WTC11 (cell line): ENCODE data around the gene SLC35A4. TPM values are rescaled to one million over a fixed set of nuclear protein-coding genes. Genes with fewer than 3 reads are reported as not detected.
A peak's percentile ranks its signal among the peaks of the same experiment; 100 is the strongest.
"Not testable (repeated sequence)": the region's sequence is repeated elsewhere in the genome, so short reads cannot be mapped to it uniquely, and the experiment has no call there.

Experiments used
- ATAC-seq: fragments of 200-7000 bp; cut with Tn5 transposase; 2 replicates; pipeline ENCODE4 v1.10.0; 2021; ENCODE audit warnings: mild to moderate bottlenecking, moderate library complexity
- CTCF ChIA-PET: fragments of 300-600 bp; sonication (Branson Sonifier 250); formaldehyde crosslinking; loops from one replicate; lab custom pipeline; 2021; ENCODE audit warnings: antibody characterized with exemption; lab: Charles Lee
- POLR2A ChIA-PET: fragments of 350-600 bp; sonication (Branson Sonifier 250); formaldehyde crosslinking; loops from one replicate; lab custom pipeline; 2021; ENCODE audit warnings: antibody characterized with exemption; lab: Charles Lee
- DNase-seq: peaks from one replicate; pipeline ENCODE4 v3.0.0; 2021; ENCODE audit warnings: low spot score
- H3K27ac Mint-ChIP-seq: 2 replicates; pipeline ENCODE4 v1.8.0; 2021; ENCODE audit warnings: mixed read lengths
- H3K27me3 Mint-ChIP-seq: 2 replicates; pipeline ENCODE4 v1.8.0; 2021; ENCODE audit warnings: low read depth, mild to moderate bottlenecking, moderate library complexity, mixed read lengths
- H3K36me3 Mint-ChIP-seq: 2 replicates; pipeline ENCODE4 v1.8.0; 2021; ENCODE audit warnings: mixed read lengths
- H3K4me1 Mint-ChIP-seq: 2 replicates; pipeline ENCODE4 v1.8.0; 2022; ENCODE audit warnings: mixed read lengths
- H3K4me3 Mint-ChIP-seq: 2 replicates; pipeline ENCODE4 v1.8.0; 2021; ENCODE audit warnings: mild to moderate bottlenecking, moderate library complexity, mixed read lengths
- H3K9me3 Mint-ChIP-seq: 2 replicates; pipeline ENCODE4 v1.8.0; 2021; ENCODE audit warnings: mixed read lengths
- ATF3 ChIP-seq: sonication (generic); formaldehyde crosslinking; conservative IDR thresholded peaks from 2 replicates; pipeline ENCODE4 v1.8.1; 2022; ENCODE audit warnings: mild to moderate bottlenecking, missing genetic modification reagents
- CDX4 ChIP-seq: fragments of 250-450 bp; sonication (Bioruptor Pico); IDR thresholded peaks from 2 replicates; pipeline ENCODE4 v1.9.0; 2021; ENCODE audit warnings: moderate library complexity, mild to moderate bottlenecking, inconsistent platforms, borderline replicate concordance
- GRHL2 ChIP-seq: fragments of 250-450 bp; sonication (Bioruptor Pico); IDR thresholded peaks from 2 replicates; pipeline ENCODE4 v1.8.0; 2022; ENCODE audit warnings: mild to moderate bottlenecking, moderate library complexity; ENCODE audit not compliant: insufficient replicate concordance, severe bottlenecking
- HMGA2 ChIP-seq: fragments of 250-450 bp; sonication (Bioruptor Pico); IDR thresholded peaks from 2 replicates; pipeline ENCODE4 v1.4.0; 2021; ENCODE audit warnings: mild to moderate bottlenecking, moderate library complexity
- IRF1 ChIP-seq: sonication (generic); formaldehyde crosslinking; IDR thresholded peaks from 2 replicates; pipeline ENCODE4 v1.8.0; 2023; ENCODE audit warnings: missing genetic modification reagents
- IRF2 ChIP-seq: sonication (generic); formaldehyde crosslinking; IDR thresholded peaks from 2 replicates; pipeline ENCODE4 v1.8.0; 2022; ENCODE audit warnings: low read depth, missing genetic modification reagents, borderline replicate concordance
- KAT7 ChIP-seq: sonication (generic); formaldehyde crosslinking; IDR thresholded peaks from 2 replicates; pipeline ENCODE4 v1.8.1; 2023; ENCODE audit warnings: missing genetic modification reagents, mild to moderate bottlenecking, borderline replicate concordance
- MXD4 ChIP-seq: fragments of 250-450 bp; sonication (Bioruptor Pico); IDR thresholded peaks from 2 replicates; pipeline ENCODE4 v1.8.0; 2021; ENCODE audit warnings: mild to moderate bottlenecking, moderate library complexity, borderline replicate concordance
- NFE2L1 ChIP-seq: sonication (generic); formaldehyde crosslinking; IDR thresholded peaks from 2 replicates; pipeline ENCODE4 v1.8.1; 2023; ENCODE audit warnings: missing genetic modification reagents
- NR1H2 ChIP-seq: sonication (generic); formaldehyde crosslinking; IDR thresholded peaks from 2 replicates; pipeline ENCODE4 v1.9.0; 2021; ENCODE audit warnings: mild to moderate bottlenecking, moderate library complexity, missing genetic modification reagents
- OVOL2 ChIP-seq: fragments of 250-450 bp; sonication (Bioruptor Pico); IDR thresholded peaks from 2 replicates; pipeline ENCODE4 v1.9.0; 2021; ENCODE audit warnings: mild to moderate bottlenecking, borderline replicate concordance
- PREB ChIP-seq: sonication (generic); formaldehyde crosslinking; IDR thresholded peaks from 2 replicates; pipeline ENCODE4 v1.8.1; 2022; ENCODE audit warnings: mild to moderate bottlenecking, missing genetic modification reagents, moderate library complexity, borderline replicate concordance
- RELA ChIP-seq: sonication (generic); formaldehyde crosslinking; IDR thresholded peaks from 2 replicates; pipeline ENCODE4 v1.8.1; 2022; ENCODE audit warnings: missing genetic modification reagents, mild to moderate bottlenecking, borderline replicate concordance
- SP1 ChIP-seq: sonication (generic); formaldehyde crosslinking; conservative IDR thresholded peaks from 2 replicates; pipeline ENCODE4 v1.8.1; 2022; ENCODE audit warnings: missing genetic modification reagents
- TEAD1 ChIP-seq: sonication (generic); formaldehyde crosslinking; IDR thresholded peaks from 2 replicates; pipeline ENCODE4 v1.8.0; 2022; ENCODE audit warnings: mild to moderate bottlenecking, missing genetic modification reagents
- TEAD4 ChIP-seq: sonication (generic); formaldehyde crosslinking; IDR thresholded peaks from 2 replicates; pipeline ENCODE4 v1.8.0; 2022; ENCODE audit warnings: mild to moderate bottlenecking, missing genetic modification reagents
- ZBTB43 ChIP-seq: sonication (generic); formaldehyde crosslinking; IDR thresholded peaks from 2 replicates; pipeline ENCODE4 v1.8.1; 2023; ENCODE audit warnings: mild to moderate bottlenecking, missing genetic modification reagents
- ZNF138 ChIP-seq: sonication (generic); formaldehyde crosslinking; conservative IDR thresholded peaks from 2 replicates; pipeline ENCODE4 v1.8.1; 2022; ENCODE audit warnings: mild to moderate bottlenecking, moderate library complexity, missing genetic modification reagents
- ZNF219 ChIP-seq: sonication (generic); formaldehyde crosslinking; IDR thresholded peaks from 2 replicates; pipeline ENCODE4 v1.8.0; 2023; ENCODE audit warnings: missing genetic modification reagents, mild to moderate bottlenecking, borderline replicate concordance
- ZNF317 ChIP-seq: sonication (generic); formaldehyde crosslinking; IDR thresholded peaks from 2 replicates; pipeline ENCODE4 v1.8.1; 2023; ENCODE audit warnings: low read depth, mild to moderate bottlenecking, moderate library complexity, missing genetic modification reagents, borderline replicate concordance
- total RNA-seq: library from RNA; stranded (reverse); gene quantifications from 3 replicates; pipeline ENCODE4 v1.2.3, GENCODE V29; 2021

Gene SLC35A4
- total RNA-seq, 1 experiment from 2014 or later = 74.7 TPM

GRCh38 chr5:140576776-140577201 lies 12.2 kb downstream of the SLC35A4 start:
- ATAC-seq (no peak), DNase-seq (no peak)
- ChIA-PET POLR2A (no interaction called here), CTCF (interaction anchor here (1.3 to 1.7 kb wide), 2 partner anchors 28 to 218 kb away, joined by 4 to 6 read pairs; no protein-coding TSS in a partner anchor)
- no peak overlapping the region for H3K27ac Mint-ChIP-seq
- H3K4me3 Mint-ChIP-seq = no peak overlapping the region
- no peaks in the 10 kb centered on the region for H3K36me3 Mint-ChIP-seq
- TF ChIP-seq NR1H2 (CRISPR knock-in tag) = no peak
- no peak for TF ChIP-seq PREB (CRISPR knock-in tag)
- TF ChIP-seq TEAD1 (CRISPR knock-in tag) = no peak
- TF ChIP-seq ZBTB43 = no peak
- TF ChIP-seq TEAD4 (CRISPR knock-in tag) = no peak
- no peak for TF ChIP-seq NFE2L1 (CRISPR knock-in tag)
- no peak for TF ChIP-seq ATF3
- TF ChIP-seq MXD4 (CRISPR knock-in tag) = no peak
- no peak for TF ChIP-seq ZNF317 (CRISPR knock-in tag)
- no peak for TF ChIP-seq IRF2 (CRISPR knock-in tag)
- TF ChIP-seq GRHL2 (CRISPR knock-in tag) = no peak
- TF ChIP-seq IRF1 (CRISPR knock-in tag) = no peak
- no peak for TF ChIP-seq RELA (CRISPR knock-in tag)
- H3K9me3 Mint-ChIP-seq = no peaks in the 10 kb centered on the region; the same call in 1 of the 2 replicates
- peaks cover 16% of the 10 kb centered on the region for H3K27me3 Mint-ChIP-seq
- H3K4me1 Mint-ChIP-seq = no peaks in the 10 kb centered on the region

- POLR2A ChIA-PET = not testable (repeated sequence)
- TF ChIP-seq HMGA2 = peak; percentile 81
- TF ChIP-seq, all 79 proteins: peak for 1; not testable (repeated sequence) for 78
- DNase-seq, H3K36me3 Mint-ChIP-seq, H3K27ac Mint-ChIP-seq, H3K4me1 Mint-ChIP-seq, H3K4me3 Mint-ChIP-seq, ATAC-seq: not testable (repeated sequence)
- H3K9me3 Mint-ChIP-seq = peaks cover 11% of the 10 kb centered on the region
- CTCF ChIA-PET = interaction anchor here (0.6 kb wide), 1 partner anchor 56 kb away, joined by 3 read pairs; no protein-coding TSS in a partner anchor
- H3K27me3 Mint-ChIP-seq = peaks cover 23% of the 10 kb centered on the region
Measured at GRCh38 chr5:140579188-140579747, 14.6 kb downstream of the SLC35A4 start.

- ATAC-seq (no peak), DNase-seq (no peak)
- Mint-ChIP-seq H3K27ac (no peak overlapping the region), H3K27me3 (peaks cover 20% of the 10 kb centered on the region), H3K9me3 (peaks cover 11% of the 10 kb centered on the region), H3K4me3 (no peak overlapping the region), H3K4me1 (no peaks in the 10 kb centered on the region), H3K36me3 (no peaks in the 10 kb centered on the region)
- CTCF ChIA-PET = no interaction called here
- POLR2A ChIA-PET = interaction anchor here (0.6 kb wide), 2 partner anchors 60 to 602 kb away, joined by 4 to 5 read pairs; partner anchors contain the start of gene IK
- no peak for TF ChIP-seq SP1 (CRISPR knock-in tag)
- no peak for TF ChIP-seq OVOL2 (CRISPR knock-in tag)
- no peak for TF ChIP-seq KAT7 (CRISPR knock-in tag)
- no peak for TF ChIP-seq ZNF138
- TF ChIP-seq ZNF219 (CRISPR knock-in tag) = no peak
- TF ChIP-seq HMGA2 = no peak
- no peak for TF ChIP-seq CDX4
Measured at GRCh38 chr5:140587495-140587894, 22.9 kb downstream of the SLC35A4 start.
